Loucy (cell line): ENCODE measurements around the gene PIP5K1C.

Source experiments
- H2AFZ ChIP-seq: fragments of 200-600 bp; sonication (generic); 2 replicates; pipeline ENCODE4 v1.6.0; 2016; ENCODE audit warnings: antibody characterized with exemption, mild to moderate bottlenecking, low read length, moderate library complexity
- H3F3A ChIP-seq: fragments of 200-600 bp; 2 replicates; pipeline ENCODE4 v1.6.0; 2016; ENCODE audit warnings: antibody characterized with exemption, low read depth, mild to moderate bottlenecking
- H3K27me3 ChIP-seq: fragments of 200-600 bp; sonication (generic); 2 replicates; pipeline ENCODE4 v1.6.1; 2014; ENCODE audit warnings: low read length, mild to moderate bottlenecking; ENCODE audit not compliant: insufficient read depth, poor library complexity, severe bottlenecking
- H3K36me3 ChIP-seq: fragments of 200-600 bp; sonication (generic); 2 replicates; pipeline ENCODE4 v1.6.1; 2016; ENCODE audit warnings: low read length; ENCODE audit not compliant: insufficient read depth
- H3K4me1 ChIP-seq: fragments of 200-600 bp; sonication (generic); 2 replicates; pipeline ENCODE4 v1.5.1; 2014; ENCODE audit warnings: low read length, mild to moderate bottlenecking; ENCODE audit not compliant: insufficient read depth, poor library complexity, severe bottlenecking
- H3K4me2 ChIP-seq: fragments of 200-600 bp; sonication (generic); 2 replicates; pipeline ENCODE4 v1.6.0; 2014; ENCODE audit warnings: antibody characterized with exemption, low read length, low read depth, mild to moderate bottlenecking; ENCODE audit not compliant: poor library complexity, severe bottlenecking
- H3K4me3 ChIP-seq: fragments of 200-600 bp; sonication (generic); 2 replicates; pipeline ENCODE4 v1.5.1; 2014; ENCODE audit warnings: low read length, mild to moderate bottlenecking, mixed read lengths; ENCODE audit not compliant: poor library complexity, severe bottlenecking
- H3K79me2 ChIP-seq: fragments of 200-600 bp; sonication (generic); 2 replicates; pipeline ENCODE4 v1.6.1; 2014; ENCODE audit warnings: low read length; ENCODE audit not compliant: insufficient read depth
- H3K9ac ChIP-seq: fragments of 200-600 bp; sonication (generic); 2 replicates; pipeline ENCODE4 v1.6.0; 2014; ENCODE audit warnings: mild to moderate bottlenecking, low read depth, low read length, moderate library complexity; ENCODE audit not compliant: poor library complexity, severe bottlenecking
- H3K9me2 ChIP-seq: fragments of 200-600 bp; sonication (generic); replicated peaks from 2 replicates; pipeline ENCODE4 v1.6.1; 2016; ENCODE audit warnings: low read depth, low read length, mixed read lengths
- H3K9me3 ChIP-seq: fragments of 200-600 bp; sonication (generic); 2 replicates; pipeline ENCODE4 v1.6.1; 2014; ENCODE audit warnings: mild to moderate bottlenecking, antibody characterized with exemption, low read length, low read depth; ENCODE audit not compliant: insufficient read depth
- H4K20me1 ChIP-seq: fragments of 200-600 bp; sonication (generic); 2 replicates; pipeline ENCODE4 v1.6.0; 2014; ENCODE audit warnings: antibody characterized with exemption, low read length, mild to moderate bottlenecking; ENCODE audit not compliant: insufficient read depth, poor library complexity, severe bottlenecking
- EZH2phosphoT487 ChIP-seq: fragments of 200-600 bp; IDR thresholded peaks from 2 replicates; pipeline ENCODE4 v1.6.1; 2018; ENCODE audit warnings: antibody characterized with exemption, mild to moderate bottlenecking, moderate library complexity, borderline replicate concordance
- TF ChIP-seq, protein P1 (sequence below): fragments of 200-600 bp; sonication (generic); conservative IDR thresholded peaks from 2 replicates; pipeline ENCODE4 v1.5.1; 2014; ENCODE audit warnings: mild to moderate bottlenecking, antibody characterized with exemption, low read length

The PIP5K1C gene

DNA sequence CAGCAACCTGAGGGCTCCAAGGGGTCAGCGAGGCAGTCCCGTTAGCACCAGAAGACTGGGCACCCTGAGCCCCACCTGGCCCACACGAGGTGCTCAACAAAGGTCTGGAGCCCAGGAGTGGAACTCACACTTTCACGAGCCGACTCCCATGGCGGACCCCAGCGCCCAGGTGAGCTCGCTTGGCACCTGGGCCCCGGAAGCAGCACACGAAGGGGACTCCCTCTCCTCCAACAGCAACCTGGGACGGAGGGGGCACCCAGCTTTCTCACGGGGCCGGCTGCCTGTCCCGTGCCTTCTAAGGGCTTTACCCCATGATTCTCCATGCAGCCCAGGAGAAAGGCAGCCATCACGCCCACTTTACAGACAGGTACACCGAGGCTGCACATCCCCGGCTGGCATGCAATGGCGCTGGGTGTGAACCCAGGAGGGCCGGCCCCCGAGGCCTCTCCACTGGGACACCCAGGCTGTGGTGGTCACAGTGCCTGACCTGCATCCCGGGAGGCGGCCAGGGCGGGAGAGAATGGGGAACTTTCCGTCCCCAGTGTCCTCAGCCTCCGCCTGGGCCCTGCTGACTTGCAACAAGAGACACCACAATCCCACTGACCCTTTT is 5.0 kb downstream of the PIP5K1C start:
- TF ChIP-seq, protein P1, sequence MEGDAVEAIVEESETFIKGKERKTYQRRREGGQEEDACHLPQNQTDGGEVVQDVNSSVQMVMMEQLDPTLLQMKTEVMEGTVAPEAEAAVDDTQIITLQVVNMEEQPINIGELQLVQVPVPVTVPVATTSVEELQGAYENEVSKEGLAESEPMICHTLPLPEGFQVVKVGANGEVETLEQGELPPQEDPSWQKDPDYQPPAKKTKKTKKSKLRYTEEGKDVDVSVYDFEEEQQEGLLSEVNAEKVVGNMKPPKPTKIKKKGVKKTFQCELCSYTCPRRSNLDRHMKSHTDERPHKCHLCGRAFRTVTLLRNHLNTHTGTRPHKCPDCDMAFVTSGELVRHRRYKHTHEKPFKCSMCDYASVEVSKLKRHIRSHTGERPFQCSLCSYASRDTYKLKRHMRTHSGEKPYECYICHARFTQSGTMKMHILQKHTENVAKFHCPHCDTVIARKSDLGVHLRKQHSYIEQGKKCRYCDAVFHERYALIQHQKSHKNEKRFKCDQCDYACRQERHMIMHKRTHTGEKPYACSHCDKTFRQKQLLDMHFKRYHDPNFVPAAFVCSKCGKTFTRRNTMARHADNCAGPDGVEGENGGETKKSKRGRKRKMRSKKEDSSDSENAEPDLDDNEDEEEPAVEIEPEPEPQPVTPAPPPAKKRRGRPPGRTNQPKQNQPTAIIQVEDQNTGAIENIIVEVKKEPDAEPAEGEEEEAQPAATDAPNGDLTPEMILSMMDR = no peak
- no peak for TF ChIP-seq EZH2phosphoT487
- Histone ChIP-seq H4K20me1 (peaks cover 45% of the 10 kb centered on the region), H3K79me2 (peaks cover 29% of the 10 kb centered on the region)

DNA sequence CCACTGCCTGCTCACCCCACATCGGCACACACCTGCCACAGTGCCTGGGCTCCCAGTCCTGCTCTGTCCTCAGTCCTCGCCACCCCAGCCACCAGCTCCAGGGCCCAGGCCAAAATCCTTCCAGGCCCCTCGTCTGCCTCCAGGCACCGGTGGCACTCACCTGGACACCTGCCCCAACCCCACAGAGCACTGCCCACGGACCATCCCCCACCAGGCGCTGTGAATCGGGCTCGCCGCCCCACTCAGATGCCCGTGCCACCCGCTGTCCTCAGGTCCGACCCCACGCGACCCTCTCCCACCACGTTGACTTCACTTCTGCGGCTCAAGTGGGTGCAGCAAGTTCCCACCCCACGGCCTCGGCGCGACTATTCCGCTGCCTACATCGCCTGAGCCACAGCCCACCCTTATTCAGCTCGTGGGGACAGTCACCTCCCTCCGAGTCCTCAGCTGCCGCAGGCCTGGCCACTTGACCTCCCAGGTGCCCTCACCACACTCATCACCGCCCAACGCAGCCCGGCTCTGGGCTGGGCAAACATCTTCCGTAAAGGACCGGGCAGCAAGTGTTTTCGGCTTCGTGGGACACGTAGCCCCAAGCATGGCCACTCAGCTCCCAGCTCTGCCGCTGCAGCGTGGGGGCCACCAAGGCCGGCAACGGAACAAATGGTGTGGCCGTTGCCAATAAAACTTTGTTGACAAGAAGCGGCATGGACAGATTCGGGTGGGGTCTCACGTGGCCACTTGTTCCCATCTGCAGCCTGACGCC is 5.7 kb downstream of the PIP5K1C start:
- Histone ChIP-seq H4K20me1 (peaks cover 49% of the 10 kb centered on the region), H3K4me3 (no peak overlapping the region), H3K79me2 (peaks cover 24% of the 10 kb centered on the region), H3K9me2 (no peaks in the 10 kb centered on the region), H3K9me3 (no peaks in the 10 kb centered on the region), H3K27me3 (no peaks in the 10 kb centered on the region), H2AFZ (no peak overlapping the region), H3K36me3 (no peaks in the 10 kb centered on the region), H3K4me2 (no peak overlapping the region), H3K4me1 (peaks cover 29% of the 10 kb centered on the region), H3K9ac (no peak overlapping the region), H3F3A (no peaks in the 10 kb centered on the region)
- no peak for TF ChIP-seq EZH2phosphoT487
- TF ChIP-seq, protein P1 = no peak

More for the DNA sequence above, 5.0 kb downstream of the PIP5K1C start:
- H2AFZ ChIP-seq = no peak overlapping the region
- H3K4me3 ChIP-seq = no peak overlapping the region
- no peak overlapping the region for H3K4me2 ChIP-seq
- no peaks in the 10 kb centered on the region for H3K27me3 ChIP-seq
- H3F3A ChIP-seq = no peaks in the 10 kb centered on the region
- no peaks in the 10 kb centered on the region for H3K36me3 ChIP-seq
- H3K9me3 ChIP-seq = no peaks in the 10 kb centered on the region
- H3K9ac ChIP-seq = no peak overlapping the region
- H3K9me2 ChIP-seq = no peaks in the 10 kb centered on the region
- H3K4me1 ChIP-seq = peaks cover 28% of the 10 kb centered on the region

DNA sequence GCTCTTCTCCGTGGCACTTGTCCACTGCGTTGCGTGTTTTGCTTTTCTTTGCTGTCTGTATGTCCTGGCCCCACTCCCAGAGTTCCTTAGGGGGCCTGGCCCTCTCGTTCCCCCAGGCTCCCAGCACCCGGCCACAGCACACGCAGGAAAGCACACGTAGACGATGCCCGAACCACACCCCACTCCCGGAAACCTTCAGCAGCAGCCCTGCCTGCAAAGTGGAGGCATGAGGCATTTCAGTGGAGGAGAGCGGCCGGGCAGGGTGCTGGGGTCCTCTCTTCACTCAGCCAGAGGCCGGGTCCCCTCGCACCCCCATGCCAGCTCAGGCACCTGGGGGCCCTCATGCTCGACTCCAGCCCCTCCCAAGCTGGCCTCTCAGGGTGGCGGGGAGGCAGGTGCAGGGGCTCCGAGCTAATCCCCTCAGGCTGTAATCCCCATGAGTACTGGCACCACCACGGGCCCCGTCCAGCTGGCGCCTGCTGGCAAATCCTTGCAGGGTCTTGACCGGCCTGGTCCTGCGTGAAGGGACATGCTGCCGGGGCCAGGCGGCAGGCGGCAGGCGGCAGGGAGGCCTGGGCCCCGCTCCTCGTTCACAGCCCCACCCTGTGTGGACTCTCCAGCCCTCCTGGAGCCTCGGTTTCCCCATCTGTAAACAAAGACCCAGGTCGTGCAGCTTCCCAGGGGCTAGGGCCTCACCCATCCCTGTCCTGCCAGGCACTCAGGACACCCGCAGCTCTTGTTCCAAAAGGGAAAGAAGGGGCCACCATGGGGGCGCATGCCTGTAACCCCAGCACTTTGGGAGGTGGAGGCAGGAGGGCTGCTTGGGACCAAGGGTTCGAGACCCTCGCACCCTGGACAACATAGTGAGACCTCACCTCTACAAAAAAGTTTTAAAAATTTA is 7.0 kb downstream of the PIP5K1C start:
- H3K4me2 ChIP-seq = no peak overlapping the region
- peaks cover 42% of the 10 kb centered on the region for H4K20me1 ChIP-seq
- H3K79me2 ChIP-seq = peaks cover 18% of the 10 kb centered on the region; the same call in 1 of the 2 replicates

More for the DNA sequence above, 7.0 kb downstream of the PIP5K1C start:
- Histone ChIP-seq H3F3A (no peaks in the 10 kb centered on the region), H3K9me3 (no peaks in the 10 kb centered on the region), H2AFZ (no peak overlapping the region), H3K4me1 (peaks cover 23% of the 10 kb centered on the region), H3K9me2 (no peaks in the 10 kb centered on the region), H3K4me3 (no peak overlapping the region), H3K9ac (no peak overlapping the region), H3K27me3 (no peaks in the 10 kb centered on the region), H3K36me3 (no peaks in the 10 kb centered on the region)
- TF ChIP-seq, protein P1 = no peak
